GM12801 (cell line): ENCODE measurements around the gene GSTT4.

Experiments
- TF ChIP-seq, protein P1 (sequence below): IDR thresholded peaks from one replicate; pipeline ENCODE4 v1.5.1; 2011; ENCODE audit warnings: control low read depth; ENCODE audit not compliant: insufficient read length; ENCODE audit errors: extremely low read depth

Gene GSTT4

DNA sequence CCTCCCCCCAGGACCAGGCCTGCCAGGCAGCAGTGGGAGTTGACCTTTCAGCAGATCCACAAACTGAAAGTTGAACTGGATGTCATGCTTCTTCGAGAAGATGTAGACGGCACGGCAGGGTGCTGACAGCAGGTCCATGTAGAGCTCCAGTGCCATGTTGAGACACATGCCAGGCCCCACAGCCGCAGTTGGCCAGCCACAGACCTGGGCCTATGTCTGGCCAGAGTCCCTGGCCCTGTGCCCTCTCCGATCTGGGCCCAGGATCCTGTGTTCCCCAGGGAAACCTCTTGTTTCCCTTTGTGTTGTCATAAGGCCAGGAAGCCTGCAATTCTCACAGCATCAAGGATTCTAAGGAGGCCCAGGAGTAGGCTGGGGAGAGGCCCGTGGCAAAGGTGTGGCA lies at the start of gene GSTT4:
GSTT4 (minus strand) TSS at position 253 of the 400 bp plus-strand sequence; CDS start at position 156, 97 bp downstream.
- TF ChIP-seq, protein P1, sequence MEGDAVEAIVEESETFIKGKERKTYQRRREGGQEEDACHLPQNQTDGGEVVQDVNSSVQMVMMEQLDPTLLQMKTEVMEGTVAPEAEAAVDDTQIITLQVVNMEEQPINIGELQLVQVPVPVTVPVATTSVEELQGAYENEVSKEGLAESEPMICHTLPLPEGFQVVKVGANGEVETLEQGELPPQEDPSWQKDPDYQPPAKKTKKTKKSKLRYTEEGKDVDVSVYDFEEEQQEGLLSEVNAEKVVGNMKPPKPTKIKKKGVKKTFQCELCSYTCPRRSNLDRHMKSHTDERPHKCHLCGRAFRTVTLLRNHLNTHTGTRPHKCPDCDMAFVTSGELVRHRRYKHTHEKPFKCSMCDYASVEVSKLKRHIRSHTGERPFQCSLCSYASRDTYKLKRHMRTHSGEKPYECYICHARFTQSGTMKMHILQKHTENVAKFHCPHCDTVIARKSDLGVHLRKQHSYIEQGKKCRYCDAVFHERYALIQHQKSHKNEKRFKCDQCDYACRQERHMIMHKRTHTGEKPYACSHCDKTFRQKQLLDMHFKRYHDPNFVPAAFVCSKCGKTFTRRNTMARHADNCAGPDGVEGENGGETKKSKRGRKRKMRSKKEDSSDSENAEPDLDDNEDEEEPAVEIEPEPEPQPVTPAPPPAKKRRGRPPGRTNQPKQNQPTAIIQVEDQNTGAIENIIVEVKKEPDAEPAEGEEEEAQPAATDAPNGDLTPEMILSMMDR = no peak

DNA sequence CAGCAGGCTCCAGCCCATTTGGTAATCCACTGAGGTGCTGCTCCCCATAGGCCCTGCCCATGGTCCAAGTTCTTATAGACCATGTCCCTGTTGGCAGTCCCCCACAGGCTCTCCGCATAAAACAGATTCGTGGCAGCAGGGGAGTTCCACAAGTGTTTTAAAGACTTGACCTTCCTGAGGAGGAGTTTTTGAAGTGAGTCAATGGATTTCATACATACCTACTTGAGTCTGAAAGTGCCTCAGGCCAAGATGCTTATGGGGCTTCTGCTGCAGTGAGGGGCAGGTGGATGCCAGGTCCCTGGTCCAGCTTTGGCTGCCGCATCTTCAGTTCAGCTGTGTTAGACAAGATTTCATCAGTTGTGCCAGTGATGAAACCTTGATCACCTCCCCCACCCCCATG lies 49.1 kb upstream of the GSTT4 start:
- TF ChIP-seq, protein P1 = no peak

DNA sequence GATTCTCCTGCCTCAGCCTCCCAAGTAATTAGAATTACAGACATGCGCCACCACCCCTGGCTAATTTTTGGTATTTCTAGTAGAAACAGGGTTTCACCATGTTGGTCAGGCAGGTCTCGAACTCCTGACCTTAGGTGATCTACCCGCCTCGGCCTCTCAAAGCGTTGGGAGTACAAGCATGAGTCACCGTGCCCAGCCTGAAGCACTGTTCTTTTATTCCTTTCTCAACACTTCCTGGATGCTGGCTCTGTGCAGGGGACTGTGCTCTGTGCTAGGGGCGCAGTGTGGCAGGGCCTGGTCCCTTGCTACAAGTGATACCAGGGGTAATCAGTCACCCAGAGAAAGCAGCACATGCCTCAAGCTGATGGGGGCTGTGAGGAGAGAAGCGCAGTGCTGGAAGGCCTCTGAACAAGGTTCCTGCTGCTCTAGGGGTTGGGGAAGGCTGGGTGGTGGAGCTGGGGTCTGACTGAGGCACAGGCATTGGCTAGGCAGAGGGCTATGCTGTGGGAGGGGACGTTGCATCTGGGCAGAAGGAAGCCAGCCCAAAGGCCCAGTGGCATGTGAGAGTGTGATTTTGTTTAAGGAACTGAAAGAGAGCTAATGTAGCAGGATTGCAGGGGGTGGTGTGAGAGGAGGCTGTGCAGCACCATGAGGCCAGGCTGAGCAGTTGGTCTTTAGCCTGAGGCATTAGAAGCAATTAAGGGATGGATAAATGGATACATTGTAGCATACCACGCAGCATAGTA lies 48.4 kb upstream of the GSTT4 start:
- TF ChIP-seq, protein P1 = no peak

DNA sequence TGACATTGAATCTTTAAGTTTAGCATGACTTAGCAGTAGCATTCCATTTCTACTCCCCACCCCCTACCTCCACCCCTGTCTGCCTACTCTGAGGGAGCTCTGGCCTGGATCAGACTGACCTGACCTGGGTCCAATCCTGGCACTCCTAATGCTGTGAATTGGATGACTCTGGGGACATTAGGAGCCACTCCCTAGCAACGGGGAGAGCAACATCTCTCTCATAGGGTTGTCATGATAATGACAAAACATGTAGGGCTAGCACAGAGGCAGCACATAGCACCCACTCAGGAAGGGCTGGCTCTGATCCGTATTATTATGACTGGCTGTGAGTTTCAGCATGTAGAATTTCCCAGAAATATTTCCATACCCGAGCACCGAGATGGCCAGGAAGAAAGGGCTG lies 46.3 kb upstream of the GSTT4 start:
- TF ChIP-seq, protein P1 = no peak

DNA sequence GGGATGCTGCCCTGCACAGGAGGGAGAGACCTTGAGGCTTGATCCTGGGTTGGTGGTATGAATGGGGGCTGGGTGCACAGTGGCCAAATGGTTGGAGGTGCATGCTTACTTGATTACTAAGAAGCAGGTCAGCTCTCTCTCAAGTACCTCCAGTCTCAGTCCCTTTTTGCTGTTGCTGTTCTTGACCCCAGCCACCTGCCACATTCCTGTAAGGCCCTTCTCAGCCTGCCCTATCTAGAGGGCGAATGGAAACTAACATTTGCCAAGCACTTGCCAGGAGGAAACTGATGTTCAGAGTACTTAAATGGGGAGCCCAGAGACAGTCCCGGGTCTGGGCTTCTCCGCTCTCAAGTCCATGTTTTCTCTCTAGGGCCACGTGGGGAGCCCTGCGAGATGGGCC lies 45.8 kb upstream of the GSTT4 start:
- TF ChIP-seq, protein P1 = no peak

DNA sequence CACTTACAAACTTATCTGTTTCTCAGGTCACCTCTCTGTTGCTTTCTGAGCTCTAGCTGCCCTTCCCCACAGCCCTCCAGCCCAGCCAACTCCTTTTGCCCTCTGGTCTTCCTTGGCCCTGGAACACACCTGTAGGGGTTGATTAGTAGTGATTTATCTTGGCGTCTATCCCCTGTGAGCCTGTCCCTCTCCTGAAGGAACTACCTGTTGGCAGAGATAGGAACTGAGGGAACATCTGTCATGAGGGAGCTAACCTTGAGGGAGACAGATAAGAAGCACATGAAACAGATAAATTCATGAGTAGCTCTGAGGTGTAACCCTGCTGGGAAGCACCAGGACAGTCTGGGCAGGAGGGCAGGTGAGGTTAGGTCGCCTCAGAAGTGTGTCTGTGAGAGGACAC lies 44.7 kb upstream of the GSTT4 start:
- TF ChIP-seq, protein P1 = no peak

DNA sequence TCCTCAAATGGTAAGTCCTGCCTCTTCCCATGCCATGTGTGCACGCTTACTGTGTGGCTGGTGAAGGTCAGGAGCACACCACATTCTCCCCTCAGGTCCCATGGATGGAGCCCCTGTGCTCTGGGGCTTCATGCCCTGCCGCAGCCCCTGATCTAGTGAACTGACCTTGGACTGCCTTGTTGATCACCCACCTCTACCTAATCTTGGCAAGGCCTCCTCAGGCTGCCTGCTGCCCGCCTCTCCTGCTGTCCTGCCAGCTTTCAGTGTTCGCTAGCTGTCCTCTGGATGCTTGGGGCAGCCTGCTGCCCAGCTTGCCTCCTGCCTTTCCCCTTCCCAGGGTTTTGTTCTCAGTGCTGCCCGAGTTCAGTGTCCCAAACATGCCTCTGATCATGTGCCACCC lies 44.0 kb upstream of the GSTT4 start:
- TF ChIP-seq, protein P1 = no peak
